Measurements from ENCODE around the gene AP3S2.
A peak's percentile ranks its signal among the peaks of the same experiment; 100 is the strongest.
"Not testable (repeated sequence)": the region's sequence is repeated elsewhere in the genome, so short reads cannot be mapped to it uniquely, and the experiment has no call there.

AP3S2 gene

DNA sequence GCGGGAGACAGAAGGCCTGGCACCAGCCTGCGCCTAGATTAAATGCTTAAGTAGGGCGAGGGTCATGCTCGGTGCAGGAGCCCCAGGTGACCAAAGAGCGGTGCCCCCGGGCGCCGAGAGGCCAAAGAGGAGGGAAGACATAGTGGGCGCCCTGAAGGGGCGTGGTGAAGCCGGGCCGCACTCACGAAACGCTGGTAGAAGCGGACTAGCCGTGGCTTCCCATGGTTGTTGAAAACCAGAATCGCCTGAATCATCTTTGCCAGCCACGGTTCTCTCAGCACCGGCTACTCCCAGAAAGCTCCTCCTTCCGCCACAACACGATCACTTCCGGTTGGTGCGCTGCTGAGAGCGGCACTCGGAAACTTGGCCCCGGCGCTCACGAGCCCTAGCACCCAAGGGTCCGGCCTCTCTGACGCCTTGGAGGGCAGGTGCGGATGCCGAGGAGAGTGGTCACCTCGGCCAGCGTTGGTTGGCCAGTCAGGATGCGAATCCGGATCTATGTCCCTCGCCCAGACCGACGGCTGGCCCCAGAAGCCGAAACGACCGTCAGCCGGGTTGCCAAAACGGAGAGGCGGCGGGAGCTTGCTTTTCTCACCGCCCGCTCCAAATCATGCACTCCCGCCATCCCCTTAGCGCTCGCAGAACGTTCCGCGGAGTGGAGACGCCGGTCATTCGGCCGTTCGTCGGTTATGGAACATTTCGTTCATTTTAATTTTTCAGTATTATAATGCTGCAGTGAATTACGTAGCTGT lies at the start of gene AP3S2:
Gene AP3S2, minus strand, starts transcription at position 299 of the 752 bp plus-strand sequence. Its CDS starts 45 bp downstream, at position 254.
- DNase-seq = peak; percentile 58 to 95 (median 87)

DNA sequence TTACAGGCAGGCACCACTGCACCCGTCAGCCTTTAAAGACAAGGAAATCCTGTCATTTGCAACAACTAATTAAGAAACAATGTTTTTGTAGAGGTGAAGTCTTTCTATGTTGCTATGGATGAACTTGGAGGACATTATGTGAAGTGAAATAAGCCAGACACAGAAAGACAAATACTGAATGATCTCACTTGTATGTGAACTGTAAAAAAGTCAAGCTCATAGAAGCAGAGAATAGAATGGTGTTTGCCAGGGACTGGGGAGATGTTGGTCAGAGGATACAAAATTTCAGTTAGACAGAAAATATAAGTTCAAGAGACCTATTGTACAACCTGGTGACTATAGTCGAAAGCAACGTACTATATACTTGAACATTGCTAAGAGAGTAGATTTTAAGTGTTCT lies 46.1 kb upstream of the AP3S2 start:
- no peak for DNase-seq

DNA sequence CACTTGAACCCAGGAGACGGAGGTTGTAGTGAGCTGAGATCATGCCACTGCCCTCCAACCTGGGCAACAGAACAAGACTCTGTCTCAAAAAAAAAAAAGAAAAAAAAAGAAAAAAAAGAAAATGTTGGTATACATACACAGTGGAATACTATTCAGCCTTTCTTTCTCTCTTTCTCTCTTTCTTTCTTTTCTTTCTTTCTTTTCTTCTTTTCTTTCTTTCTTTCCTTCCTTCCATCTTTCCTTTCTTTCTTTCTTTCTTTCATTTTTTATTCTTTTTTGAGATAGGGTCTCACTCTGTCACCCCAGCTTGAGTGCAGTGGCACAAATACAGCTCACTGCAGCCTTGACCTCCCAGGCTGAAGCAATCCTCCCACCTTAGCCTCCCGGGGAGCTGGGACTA lies 45.6 kb upstream of the AP3S2 start:
- DNase-seq = not testable (repeated sequence)

DNA sequence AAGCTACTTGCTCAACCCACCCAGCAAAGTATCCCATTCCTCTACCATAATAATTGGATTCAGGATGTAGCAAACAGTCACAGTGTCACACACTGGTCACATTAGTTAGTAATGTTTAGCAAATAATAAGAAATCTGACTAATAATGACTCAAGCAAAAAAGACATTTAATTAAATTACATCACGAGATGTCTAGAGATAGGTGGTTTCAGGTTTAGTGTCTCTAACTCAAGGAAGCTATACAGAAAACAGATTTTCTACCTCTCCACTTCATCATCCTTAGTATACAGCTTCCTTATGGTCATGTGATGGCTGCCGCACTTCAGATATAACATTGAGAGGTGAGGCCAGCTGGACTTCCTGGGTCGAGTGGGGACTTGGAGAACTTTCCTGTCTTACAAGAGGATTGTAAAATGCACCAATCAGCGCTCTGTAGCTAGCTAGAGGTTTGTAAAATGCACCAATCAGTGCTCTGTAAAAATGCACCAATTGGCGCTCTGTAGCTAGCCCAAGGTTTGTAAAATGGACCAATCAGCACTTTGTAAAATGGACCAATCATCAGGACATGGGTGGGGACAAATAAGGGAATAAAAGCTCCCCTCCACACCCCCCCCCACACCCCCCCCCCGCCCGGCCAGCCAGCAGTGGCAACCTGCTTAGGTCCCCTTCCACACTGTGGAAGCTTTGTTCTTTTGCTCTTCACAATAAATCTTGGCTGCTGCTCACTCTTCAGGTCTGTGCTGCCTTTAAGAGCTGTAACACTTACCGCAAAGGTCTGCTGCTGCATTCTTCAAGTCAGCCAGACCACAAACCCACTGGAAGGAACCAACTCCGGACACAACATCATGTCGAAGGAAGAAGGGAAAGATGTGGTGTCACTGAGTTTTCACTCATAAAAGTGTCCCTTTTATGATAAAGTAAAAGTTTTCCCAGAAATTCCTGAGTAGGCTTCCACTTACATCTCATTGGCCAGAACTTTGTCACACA lies 43.9 kb upstream of the AP3S2 start:
- no peak for DNase-seq

DNA sequence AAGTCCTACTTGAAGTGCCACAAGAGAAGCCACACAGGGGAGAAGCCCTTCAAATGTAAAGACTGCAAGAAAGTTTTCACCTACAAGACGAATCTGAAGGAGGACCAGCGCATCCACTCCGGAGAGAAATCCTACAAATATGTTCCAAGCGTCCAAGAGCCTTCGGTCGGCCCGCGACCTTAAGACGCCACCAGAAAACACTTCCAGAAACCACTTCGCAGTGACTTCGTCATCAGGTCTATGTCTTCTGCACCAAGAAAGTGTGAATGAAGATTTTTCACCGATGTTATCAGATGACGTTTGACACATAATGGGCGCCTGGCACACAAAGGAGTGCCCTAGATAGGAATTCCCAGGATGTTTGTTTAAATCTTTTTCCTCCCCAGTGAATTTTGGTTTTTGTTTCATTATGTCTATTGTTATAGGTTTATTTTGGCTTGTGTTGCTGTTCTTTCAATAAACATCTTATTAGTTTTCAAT lies 43.0 kb upstream of the AP3S2 start:
- DNase-seq = no peak

DNA sequence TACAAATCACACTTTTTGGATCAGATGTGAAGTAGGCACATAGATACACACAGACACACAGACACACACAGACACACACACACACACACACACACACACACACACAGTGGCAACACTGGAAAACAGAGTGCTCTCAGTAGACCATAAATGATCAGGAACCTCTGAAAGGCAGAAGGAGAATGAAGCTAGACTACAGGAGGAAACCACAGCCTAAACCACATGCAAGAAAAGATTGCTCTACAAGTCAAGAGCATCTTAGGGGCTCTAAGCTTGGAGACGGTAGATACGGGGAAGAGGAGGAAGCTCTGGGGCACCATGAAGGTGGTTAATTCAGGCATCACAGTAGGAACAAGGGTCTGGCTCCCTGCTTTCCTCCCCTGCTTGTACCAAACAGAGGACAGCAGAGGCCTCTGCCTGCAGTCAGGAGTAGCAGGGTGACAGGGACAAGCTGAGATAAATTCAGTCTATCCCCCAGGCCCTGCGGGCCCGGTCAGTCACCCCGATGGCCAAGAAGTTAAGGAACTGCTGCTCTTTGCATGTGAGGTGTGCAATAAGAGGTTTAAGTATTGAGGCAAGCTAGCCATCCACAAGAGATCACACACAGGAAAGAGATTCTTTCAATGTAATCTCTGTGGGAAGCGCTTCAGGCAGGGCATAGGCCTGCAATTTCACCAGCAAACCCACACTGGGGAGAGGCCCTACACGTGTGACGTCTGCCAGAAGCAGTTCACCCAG lies 42.4 kb upstream of the AP3S2 start:
- no peak for DNase-seq

GRCh38 chr15:89932880-89933279 lies 39.1 kb upstream of the AP3S2 start:
- no peak for DNase-seq

- no peak for DNase-seq
These were observed 34.6 kb upstream of the AP3S2 start for GRCh38 chr15:89928421-89928820.

- DNase-seq = no peak
These were observed 32.4 kb upstream of the AP3S2 start for GRCh38 chr15:89926158-89926557.

- DNase-seq = no peak
These were observed 23.8 kb upstream of the AP3S2 start for GRCh38 chr15:89917442-89918101.

GRCh38 chr15:89916660-89917059 lies 22.9 kb upstream of the AP3S2 start:
- DNase-seq = no peak

DNA sequence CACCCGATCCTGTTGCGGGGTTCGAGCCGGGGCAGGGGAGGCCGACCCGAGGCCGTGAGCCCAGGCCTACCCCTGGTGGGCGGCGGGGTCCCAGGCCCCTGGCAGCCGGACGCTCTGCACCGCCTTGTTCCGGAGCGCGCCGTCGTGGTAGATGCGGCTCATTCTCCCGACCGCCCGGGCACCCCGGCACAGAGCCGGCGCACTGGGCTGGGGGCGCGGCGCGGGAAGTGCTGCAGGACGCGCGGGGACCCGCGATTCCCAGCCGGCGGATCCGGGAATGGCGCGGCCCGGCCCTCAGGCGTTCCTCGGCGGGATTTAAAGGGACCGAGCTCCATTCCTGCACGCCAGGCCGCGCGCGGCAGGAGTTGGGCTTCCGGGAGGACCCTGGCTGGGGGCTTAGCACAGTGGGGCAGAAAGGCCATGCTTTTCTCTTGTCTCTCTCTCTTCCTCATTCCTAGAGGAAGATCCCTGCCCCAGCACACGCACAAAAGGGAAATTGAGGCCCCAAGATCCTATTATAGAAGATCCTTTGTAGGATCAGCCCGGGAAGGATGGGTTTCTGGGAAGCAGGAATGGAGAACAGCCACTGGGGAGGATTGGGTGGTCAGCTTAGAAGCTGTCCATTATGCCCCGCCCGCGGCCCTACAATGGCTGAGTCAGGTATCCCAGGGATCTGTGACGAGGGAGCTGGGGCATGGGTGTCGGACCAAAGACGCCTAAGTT lies 19.0 kb upstream of the AP3S2 start, which contains the start of gene ARPIN:
Gene ARPIN, minus strand, starts transcription at position 279 of the 723 bp plus-strand sequence. Its CDS starts 117 bp downstream, at position 162.
- peak in 49 of 58 donors; percentile 3 to 68 (median 28) for DNase-seq

DNA sequence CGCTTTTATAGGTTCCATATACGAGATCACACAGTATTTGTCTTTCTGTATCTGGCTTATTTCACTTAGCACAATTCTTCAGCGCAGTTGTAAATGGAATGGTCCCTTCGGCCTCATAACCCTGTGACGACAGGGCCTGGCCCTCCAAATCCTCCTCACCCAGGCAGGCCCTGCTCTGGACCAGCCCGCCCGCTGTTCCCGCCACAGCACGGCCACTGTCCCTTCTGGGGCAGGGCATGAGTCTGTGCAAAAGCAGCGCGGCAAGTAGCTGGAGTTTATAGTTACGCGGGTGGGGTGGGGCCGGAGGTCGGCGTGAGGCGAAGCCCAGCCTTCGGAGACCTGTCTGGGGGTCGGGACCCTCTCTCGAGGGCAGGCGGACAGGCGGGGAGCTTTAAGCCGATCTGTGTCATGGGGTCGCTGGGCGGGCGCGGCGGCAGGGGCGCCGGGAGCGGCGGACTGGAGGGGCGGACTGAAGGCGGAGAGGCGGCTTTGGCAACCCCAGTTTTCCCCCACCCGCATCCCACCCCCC lies 18.4 kb upstream of the AP3S2 start:
- peak in 28 of 58 donors; percentile 8 to 52 (median 28) for DNase-seq

DNA sequence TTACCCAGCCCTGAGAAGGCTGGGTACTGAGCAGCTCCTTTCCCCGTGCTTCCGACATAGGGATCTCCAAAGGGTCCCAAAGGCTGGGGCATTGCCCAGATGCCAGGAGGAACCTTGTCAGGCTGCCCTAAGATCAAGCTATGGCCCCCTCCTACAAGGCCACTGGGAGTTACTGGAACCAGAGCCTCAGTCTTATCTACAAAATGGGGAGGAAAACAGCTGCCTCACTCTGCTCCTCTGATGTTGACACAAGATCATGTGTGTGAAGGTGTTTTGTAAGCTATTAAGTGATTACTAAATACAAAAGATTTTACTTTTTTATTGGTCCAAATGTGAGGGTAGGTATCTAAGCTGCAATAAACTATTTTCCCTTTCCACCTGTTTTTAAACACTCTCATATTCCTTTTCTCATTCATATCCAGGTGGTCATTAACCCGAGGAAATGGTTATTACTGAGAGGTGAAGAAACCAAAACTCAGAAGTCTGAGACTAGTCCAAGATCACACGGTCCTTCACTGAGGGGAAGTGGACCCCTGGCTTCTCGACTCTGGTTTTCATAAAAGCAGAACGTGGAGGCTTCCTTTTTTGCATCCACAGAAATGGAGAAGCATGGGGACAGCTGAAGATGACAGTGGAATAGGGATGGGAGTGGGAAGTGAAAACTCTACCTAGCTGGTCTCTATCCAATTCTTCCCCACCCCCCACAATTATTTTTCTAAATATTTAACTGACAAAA lies 17.3 kb upstream of the AP3S2 start:
- DNase-seq = no peak

- no peak for DNase-seq
These were observed 15.8 kb upstream of the AP3S2 start for GRCh38 chr15:89909611-89910010.

- DNase-seq = no peak
These were observed 14.4 kb upstream of the AP3S2 start for GRCh38 chr15:89908226-89908625.

DNA sequence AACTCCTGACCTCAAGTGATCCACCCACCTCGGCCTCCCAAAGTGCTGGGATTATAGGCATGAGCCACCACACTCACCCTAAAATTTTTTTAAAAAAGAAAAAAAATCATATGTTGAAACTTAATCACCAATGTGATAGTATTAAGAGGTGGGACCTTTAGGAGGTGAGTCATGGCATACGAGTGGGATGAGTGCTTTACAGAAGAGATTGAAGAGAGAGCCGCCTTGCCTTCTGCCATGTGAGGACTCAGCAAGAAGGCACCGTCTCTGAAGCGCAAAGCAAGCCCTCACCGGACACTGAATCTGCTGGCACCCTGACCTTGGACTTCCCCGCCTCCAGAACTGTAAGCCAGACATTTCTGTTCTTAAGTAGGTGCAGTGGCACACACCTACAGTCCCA lies 13.5 kb upstream of the AP3S2 start:
- DNase-seq = no peak

- DNase-seq = no peak
These were observed 12.1 kb upstream of the AP3S2 start for GRCh38 chr15:89905846-89906378.

DNA sequence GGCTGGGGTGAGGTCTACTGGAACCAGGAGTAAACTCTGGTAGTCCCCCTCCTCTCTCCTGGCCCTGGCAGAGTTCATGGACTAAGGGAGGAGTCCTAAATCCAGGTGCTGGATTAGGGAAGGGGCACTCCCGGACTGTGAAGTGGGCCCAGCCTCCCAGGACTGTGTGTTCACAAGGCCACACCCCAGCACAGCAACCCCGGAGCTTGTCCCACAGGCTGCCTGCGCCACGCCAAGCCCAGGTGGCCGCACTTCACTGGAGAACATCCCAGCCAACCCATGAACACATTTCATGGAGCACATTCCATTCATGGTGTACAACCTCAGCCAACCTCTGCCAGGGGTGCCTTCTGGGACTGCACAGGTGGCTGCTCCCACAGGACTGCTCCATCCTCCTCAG lies 10.7 kb upstream of the AP3S2 start:
- no peak for DNase-seq
